Activated T-cell treated with anti-CD3 and anti-CD28 coated beads, Interleukin-2, amount 50 U/mL, for 1 hour (primary cell): Measurements from ENCODE around the gene DAB2IP.

Experiments
- DNase-seq: peaks from one replicate; pipeline ENCODE4 v3.0.0-alpha.2; 2020

DAB2IP gene

GRCh38 chr9:121807069-121807822, 155.8 kb downstream of the DAB2IP start:
- DNase-seq = no peak

GRCh38 chr9:121807823-121808278, 156.4 kb downstream of the DAB2IP start:
- DNase-seq = no peak

- no peak for DNase-seq
Observed at GRCh38 chr9:121808781-121809180, 157.3 kb downstream of the DAB2IP start.

GRCh38 chr9:121809356-121810050, 158.1 kb downstream of the DAB2IP start:
- DNase-seq = no peak

- DNase-seq = no peak
Observed at GRCh38 chr9:121810489-121810888, 159.1 kb downstream of the DAB2IP start.

- DNase-seq = no peak
Observed at GRCh38 chr9:121811140-121811539, 159.7 kb downstream of the DAB2IP start.

- no peak for DNase-seq
Observed at GRCh38 chr9:121811751-121812150, 160.3 kb downstream of the DAB2IP start.

- DNase-seq = no peak
Observed at GRCh38 chr9:121812159-121812735, 160.8 kb downstream of the DAB2IP start.

GRCh38 chr9:121813519-121814210, 162.2 kb downstream of the DAB2IP start:
- no peak for DNase-seq

- no peak for DNase-seq
Observed at GRCh38 chr9:121814594-121814993, 163.2 kb downstream of the DAB2IP start.

- DNase-seq = no peak
Observed at GRCh38 chr9:121815084-121815483, 163.7 kb downstream of the DAB2IP start.

GRCh38 chr9:121815546-121816448, 164.4 kb downstream of the DAB2IP start:
- DNase-seq = no peak

GRCh38 chr9:121816449-121816817, 165.0 kb downstream of the DAB2IP start:
- DNase-seq = no peak

- no peak for DNase-seq
Observed at GRCh38 chr9:121816845-121817450, 165.5 kb downstream of the DAB2IP start.

- DNase-seq = no peak
Observed at GRCh38 chr9:121817476-121817875, 166.0 kb downstream of the DAB2IP start.

- no peak for DNase-seq
Observed at GRCh38 chr9:121818016-121818661, 166.7 kb downstream of the DAB2IP start.

- no peak for DNase-seq
Observed at GRCh38 chr9:121818841-121819427, 167.5 kb downstream of the DAB2IP start.

- DNase-seq = no peak
Observed at GRCh38 chr9:121819428-121820231, 168.2 kb downstream of the DAB2IP start.

- DNase-seq = no peak
Observed at GRCh38 chr9:121820286-121821005, 169.0 kb downstream of the DAB2IP start.
